ENCODE data around the gene UNC13B. TPM values are rescaled to one million over a fixed set of nuclear protein-coding genes. Genes with fewer than 3 reads are reported as not detected.

The UNC13B gene
- total and polyA plus RNA-seq, 2 experiments from 2014 or later = 8.7 to 52.1 TPM

GRCh38 chr9:35227284-35227683 is 65.5 kb downstream of the UNC13B start (continued):
- TF ChIP-seq ZNF462 (CRISPR knock-in tag; IDR thresholded peaks at IDR 0.05) (no peak), ZNF331 (CRISPR knock-in tag; IDR thresholded peaks at IDR 0.05; ENCODE audit: low read depth) (no peak), EZH2 (IDR thresholded peaks at IDR 0.05; ENCODE audit: low read depth, unreplicated experiment) (no peak), ZNF114 (CRISPR knock-in tag; IDR thresholded peaks at IDR 0.05) (no peak), CTCF (conservative IDR thresholded peaks at IDR 0.05; ENCODE audit: low read depth in 2 of 2) (no peak), ETS1 (IDR thresholded peaks at IDR 0.05) (no peak), JUNB (IDR thresholded peaks at IDR 0.05; ENCODE audit: unreplicated experiment) (no peak), EZH2phosphoT487 (IDR thresholded peaks at IDR 0.05; ENCODE audit: unreplicated experiment) (no peak), STAT1 (IDR thresholded peaks at IDR 0.05; ENCODE audit: unreplicated experiment) (no peak), POLR2AphosphoS5 (IDR thresholded peaks at IDR 0.05; ENCODE audit: low read depth) (no peak)
